Osteoblast (primary cell): ENCODE measurements around the gene EEF2K. TPM values are rescaled to one million over a fixed set of nuclear protein-coding genes. Genes with fewer than 3 reads are reported as not detected.

Experiments
- DNase-seq: peaks from one replicate; pipeline ENCODE4 v3.0.0; 2011; ENCODE audit warnings: low spot score, mixed read lengths; ENCODE audit not compliant: insufficient read length; ENCODE audit errors: missing footprints
- H2AFZ ChIP-seq: 2 replicates; pipeline ENCODE4 v1.6.0; 2011; ENCODE audit warnings: mild to moderate bottlenecking, low read length
- H3K27ac ChIP-seq: 2 replicates; pipeline ENCODE4 v1.5.1; 2011; ENCODE audit warnings: mild to moderate bottlenecking, low read depth, low read length, moderate library complexity
- H3K27me3 ChIP-seq: 2 replicates; pipeline ENCODE4 v1.6.0; 2012; ENCODE audit warnings: mild to moderate bottlenecking, control low read depth, inconsistent platforms, low read length, moderate library complexity; ENCODE audit not compliant: insufficient read depth
- H3K36me3 ChIP-seq: 2 replicates; pipeline ENCODE4 v1.5.1; 2011; ENCODE audit warnings: mild to moderate bottlenecking, low read length, control low read depth, moderate library complexity; ENCODE audit not compliant: insufficient read depth
- H3K4me1 ChIP-seq: 2 replicates; pipeline ENCODE4 v1.5.1; 2011; ENCODE audit warnings: mild to moderate bottlenecking, low read length, control low read depth, moderate library complexity; ENCODE audit not compliant: insufficient read depth
- H3K4me2 ChIP-seq: 2 replicates; pipeline ENCODE4 v1.6.0; 2011; ENCODE audit warnings: mild to moderate bottlenecking, low read length; ENCODE audit not compliant: insufficient read depth
- H3K4me3 ChIP-seq: fragments of 200-600 bp; sonication (generic); 3 replicates; pipeline ENCODE4 v1.5.1; 2012; ENCODE audit warnings: mild to moderate bottlenecking, low read length, inconsistent platforms; ENCODE audit not compliant: insufficient read depth
- H3K79me2 ChIP-seq: 2 replicates; pipeline ENCODE4 v1.6.0; 2012; ENCODE audit warnings: mild to moderate bottlenecking, low read length, control low read depth, inconsistent platforms; ENCODE audit not compliant: insufficient read depth
- H3K9me3 ChIP-seq: 2 replicates; pipeline ENCODE4 v1.5.1; 2011; ENCODE audit warnings: low read depth, low read length, control low read depth
- H4K20me1 ChIP-seq: 2 replicates; pipeline ENCODE4 v1.6.0; 2012; ENCODE audit warnings: mild to moderate bottlenecking, low read length, control low read depth; ENCODE audit not compliant: insufficient read depth
- total RNA-seq: library from RNA; depleted of rRNA; stranded (reverse); fragments of >200 nt; gene quantifications from 2 replicates; pipeline ENCODE4 v1.2.3, GENCODE V29; 2012
- TF ChIP-seq, protein P1 (sequence below): IDR thresholded peaks from 2 replicates; pipeline ENCODE4 v1.5.1; 2011; ENCODE audit warnings: mild to moderate bottlenecking, low read depth, low read length, moderate library complexity; ENCODE audit errors: extremely low read depth

EEF2K gene
- total RNA-seq, 1 donor: 41.6 TPM

DNA sequence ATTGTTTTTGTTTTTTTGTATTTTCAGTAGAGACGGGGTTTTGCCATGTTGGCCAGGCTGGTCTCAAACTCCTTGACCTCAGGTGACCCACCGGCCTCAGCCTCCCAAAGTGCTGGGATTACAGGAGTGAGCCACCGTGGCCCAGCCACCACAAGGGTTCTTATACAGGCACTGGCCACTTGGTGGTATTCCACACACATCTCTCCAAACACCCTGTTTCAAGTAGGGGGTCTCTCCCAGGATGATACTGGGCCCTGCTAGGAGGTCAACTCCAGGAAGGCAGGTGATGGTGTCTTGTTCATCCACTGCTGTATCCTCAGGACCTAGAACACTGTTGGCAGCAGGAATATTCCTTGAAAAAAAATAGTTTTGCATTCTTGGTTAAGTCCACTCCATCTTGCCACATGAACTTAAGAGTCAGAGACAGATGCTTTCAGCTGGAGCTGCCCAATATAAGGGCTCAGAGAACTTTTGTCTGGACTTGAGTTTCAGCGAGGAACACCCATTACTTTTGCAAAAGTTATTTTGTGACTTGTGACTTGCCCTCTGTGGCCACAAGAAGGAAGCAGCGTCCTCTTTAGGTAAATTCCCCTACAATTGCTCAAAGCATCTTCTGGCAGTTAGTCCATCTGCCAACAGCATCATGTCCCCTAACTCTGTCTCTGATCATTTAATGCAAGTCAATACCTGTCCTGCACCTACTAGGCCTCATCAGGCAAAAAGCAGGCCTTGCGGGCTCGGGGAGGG is 7.4 kb upstream of the EEF2K start:
- Histone ChIP-seq H3K4me1 (peaks cover 17% of the 10 kb centered on the region), H3K9me3 (no peaks in the 10 kb centered on the region), H3K79me2 (no peaks in the 10 kb centered on the region), H3K4me2 (peak overlapping the region; percentile 28), H3K27ac (peak overlapping the region; percentile 71), H3K36me3 (no peaks in the 10 kb centered on the region), H3K27me3 (no peaks in the 10 kb centered on the region), H2AFZ (peak overlapping the region; percentile 80), H4K20me1 (no peaks in the 10 kb centered on the region), H3K4me3 (no peak overlapping the region)
- no peak for DNase-seq
- TF ChIP-seq, protein P1, sequence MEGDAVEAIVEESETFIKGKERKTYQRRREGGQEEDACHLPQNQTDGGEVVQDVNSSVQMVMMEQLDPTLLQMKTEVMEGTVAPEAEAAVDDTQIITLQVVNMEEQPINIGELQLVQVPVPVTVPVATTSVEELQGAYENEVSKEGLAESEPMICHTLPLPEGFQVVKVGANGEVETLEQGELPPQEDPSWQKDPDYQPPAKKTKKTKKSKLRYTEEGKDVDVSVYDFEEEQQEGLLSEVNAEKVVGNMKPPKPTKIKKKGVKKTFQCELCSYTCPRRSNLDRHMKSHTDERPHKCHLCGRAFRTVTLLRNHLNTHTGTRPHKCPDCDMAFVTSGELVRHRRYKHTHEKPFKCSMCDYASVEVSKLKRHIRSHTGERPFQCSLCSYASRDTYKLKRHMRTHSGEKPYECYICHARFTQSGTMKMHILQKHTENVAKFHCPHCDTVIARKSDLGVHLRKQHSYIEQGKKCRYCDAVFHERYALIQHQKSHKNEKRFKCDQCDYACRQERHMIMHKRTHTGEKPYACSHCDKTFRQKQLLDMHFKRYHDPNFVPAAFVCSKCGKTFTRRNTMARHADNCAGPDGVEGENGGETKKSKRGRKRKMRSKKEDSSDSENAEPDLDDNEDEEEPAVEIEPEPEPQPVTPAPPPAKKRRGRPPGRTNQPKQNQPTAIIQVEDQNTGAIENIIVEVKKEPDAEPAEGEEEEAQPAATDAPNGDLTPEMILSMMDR: peak; percentile 21

DNA sequence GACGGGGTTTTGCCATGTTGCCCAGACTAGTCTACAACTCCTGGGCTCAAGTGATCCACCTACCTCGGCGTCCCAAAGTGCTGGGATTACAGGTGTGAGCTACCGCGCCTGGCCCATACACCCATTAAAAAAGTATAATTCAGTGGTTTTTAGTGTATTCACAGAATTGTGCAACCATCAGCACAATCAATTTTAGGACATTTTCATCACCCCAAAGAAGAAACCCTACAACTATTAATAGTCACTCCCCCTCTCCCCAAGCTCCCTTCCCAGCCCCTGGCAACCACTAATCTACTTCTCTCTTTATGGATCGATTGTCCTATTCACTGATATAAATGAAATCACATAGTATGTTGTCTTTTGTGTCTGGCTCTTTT is 3.8 kb upstream of the EEF2K start:
- peaks cover 4% of the 10 kb centered on the region for H3K79me2 ChIP-seq

DNA sequence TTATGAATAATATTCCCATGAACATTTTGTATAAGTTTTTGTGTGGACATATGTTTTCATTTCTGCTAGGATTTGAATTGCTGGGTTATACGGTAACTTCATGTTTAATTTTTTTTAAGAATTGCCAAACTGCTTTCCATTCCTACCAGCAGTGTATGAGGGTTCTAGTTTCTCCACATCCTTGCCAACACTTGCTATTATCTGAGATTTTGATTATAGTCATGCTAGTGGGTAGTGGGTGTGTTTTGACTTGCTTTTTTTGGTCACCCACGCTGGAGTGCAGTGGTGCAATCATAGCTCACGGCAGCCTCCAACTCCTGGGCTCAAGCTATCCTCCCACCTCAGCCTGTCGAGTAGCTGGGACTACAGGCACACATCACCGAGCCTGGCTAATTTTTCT is 3.0 kb upstream of the EEF2K start:
- peaks cover 10% of the 10 kb centered on the region for H4K20me1 ChIP-seq
- no peak overlapping the region for H2AFZ ChIP-seq
- no peak overlapping the region for H3K4me3 ChIP-seq
- no peaks in the 10 kb centered on the region for H3K27me3 ChIP-seq
- H3K27ac ChIP-seq: no peak overlapping the region
- TF ChIP-seq, protein P1: no peak
- H3K36me3 ChIP-seq: no peaks in the 10 kb centered on the region
- peaks cover 13% of the 10 kb centered on the region for H3K79me2 ChIP-seq
- H3K4me2 ChIP-seq: no peak overlapping the region
- no peak for DNase-seq
- H3K9me3 ChIP-seq: no peaks in the 10 kb centered on the region
- peaks cover 24% of the 10 kb centered on the region for H3K4me1 ChIP-seq

More for the DNA sequence above, 3.8 kb upstream of the EEF2K start:
- H3K36me3 ChIP-seq: no peaks in the 10 kb centered on the region
- peaks cover 17% of the 10 kb centered on the region for H3K4me1 ChIP-seq
- TF ChIP-seq, protein P1: no peak
- peaks cover 2% of the 10 kb centered on the region for H4K20me1 ChIP-seq
- no peak overlapping the region for H3K4me2 ChIP-seq
- DNase-seq: no peak
- H3K9me3 ChIP-seq: no peaks in the 10 kb centered on the region
- H3K4me3 ChIP-seq: no peak overlapping the region
- no peak overlapping the region for H2AFZ ChIP-seq
- no peak overlapping the region for H3K27ac ChIP-seq
- no peaks in the 10 kb centered on the region for H3K27me3 ChIP-seq

DNA sequence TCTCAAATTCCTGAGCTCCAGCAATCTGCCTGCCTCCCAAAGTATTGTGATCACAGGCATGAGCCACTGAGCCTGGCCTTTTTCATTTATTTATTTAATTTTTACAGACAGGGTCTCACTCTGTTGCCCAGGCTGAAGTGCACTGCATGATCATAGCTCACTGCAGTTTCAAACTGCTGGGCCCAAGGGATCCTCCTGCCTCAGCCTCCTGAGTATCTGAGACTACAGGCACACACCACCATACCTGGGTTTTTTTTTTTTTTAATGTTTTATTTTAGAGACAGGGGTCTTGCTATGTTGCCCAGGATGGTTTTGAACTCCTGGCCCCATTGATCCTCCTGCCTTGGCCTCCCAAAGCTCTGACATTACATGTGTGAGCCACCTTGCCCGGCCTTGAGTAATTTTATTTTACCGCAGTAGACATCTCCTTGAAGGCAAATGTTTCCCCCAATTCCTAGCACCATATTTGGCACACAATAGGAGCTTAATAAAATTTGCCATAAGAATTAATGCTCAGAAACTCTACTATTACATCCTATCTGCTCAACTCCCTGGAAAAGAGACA is 1.9 kb upstream of the EEF2K start:
- no peak for DNase-seq
- Histone ChIP-seq H3K27ac (no peak overlapping the region), H4K20me1 (peaks cover 18% of the 10 kb centered on the region), H3K27me3 (no peaks in the 10 kb centered on the region), H3K4me2 (no peak overlapping the region), H3K9me3 (no peaks in the 10 kb centered on the region), H3K4me3 (no peak overlapping the region), H3K36me3 (no peaks in the 10 kb centered on the region), H3K79me2 (peaks cover 23% of the 10 kb centered on the region), H2AFZ (no peak overlapping the region), H3K4me1 (peaks cover 18% of the 10 kb centered on the region)
- TF ChIP-seq, protein P1: no peak
